GM21786 (cell line): ENCODE measurements around the gene SLC66A1.

Source experiments
- ATAC-seq: cut with Tn5 transposase; IDR thresholded peaks from one replicate; pipeline ENCODE4 v1.9.1; 2021; ENCODE audit not compliant: unreplicated experiment

SLC66A1 gene

DNA sequence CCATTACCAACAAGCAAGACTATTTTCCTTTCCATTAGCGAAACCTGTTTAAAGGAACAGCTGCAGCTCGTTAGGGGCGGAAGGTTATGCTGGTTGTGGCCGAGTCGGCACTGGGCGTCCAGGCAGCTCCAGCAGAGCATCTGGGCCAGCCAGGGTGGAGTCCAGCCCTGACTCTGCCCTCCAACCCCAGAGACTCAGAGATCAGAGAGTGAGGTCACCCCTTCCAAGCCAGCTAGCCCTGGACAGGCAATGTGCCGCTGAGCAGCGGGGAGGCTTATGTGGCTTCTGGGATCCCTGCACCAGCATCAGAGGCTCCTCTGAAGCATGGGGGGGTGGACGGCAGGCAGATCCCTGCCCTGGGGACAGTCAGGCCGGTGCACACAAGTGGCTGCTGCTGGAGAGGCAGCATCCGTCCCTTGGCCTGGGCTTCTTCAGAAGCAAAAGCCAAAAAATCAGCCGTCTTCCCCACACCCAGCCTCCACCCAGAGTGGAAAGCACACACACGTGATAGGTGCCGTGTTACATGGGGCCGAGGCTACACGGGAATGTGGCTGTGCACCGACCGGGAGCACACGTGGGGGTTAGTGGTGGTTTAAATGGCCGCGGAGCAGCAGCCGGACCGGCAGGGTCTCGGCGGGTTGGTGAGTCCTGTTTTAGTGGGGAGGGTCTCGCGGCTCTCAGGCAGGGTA lies 30.1 kb downstream of the SLC66A1 start:
- no peak for ATAC-seq

DNA sequence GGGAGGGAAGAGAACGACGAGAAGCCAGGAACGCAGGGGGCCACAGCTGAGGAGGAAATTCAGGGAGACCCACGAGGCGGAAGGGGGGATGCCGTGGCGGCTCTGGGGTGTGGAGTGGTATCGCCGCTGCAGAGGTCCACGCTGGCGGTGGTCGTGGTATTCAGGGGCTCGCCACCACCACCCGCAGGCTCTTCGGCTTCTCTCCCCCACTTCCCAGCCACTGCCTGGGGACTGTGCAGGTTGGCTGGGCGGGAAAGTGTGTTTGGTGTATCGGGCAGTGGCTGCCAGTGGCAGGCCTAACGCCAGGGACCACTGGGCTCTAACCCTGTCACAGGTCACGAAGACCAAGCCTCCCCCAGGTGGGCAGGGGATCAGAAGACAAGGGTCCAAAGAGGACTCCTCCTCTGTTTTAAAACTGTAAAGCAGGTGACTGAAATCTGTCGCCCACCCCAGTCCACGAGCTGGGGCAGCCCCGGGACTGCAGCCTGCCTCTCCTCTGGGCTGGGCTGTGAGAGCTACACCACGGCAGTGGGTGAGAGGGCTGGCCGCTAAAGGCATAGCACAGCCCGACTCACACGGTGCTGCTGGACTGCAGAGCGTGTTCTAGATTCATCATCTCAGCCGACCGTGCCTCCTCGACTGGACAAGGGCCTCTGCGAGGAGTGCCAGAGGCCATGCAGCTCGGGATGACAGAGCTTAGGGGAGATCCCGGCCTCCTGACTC lies 30.9 kb downstream of the SLC66A1 start:
- ATAC-seq: no peak

DNA sequence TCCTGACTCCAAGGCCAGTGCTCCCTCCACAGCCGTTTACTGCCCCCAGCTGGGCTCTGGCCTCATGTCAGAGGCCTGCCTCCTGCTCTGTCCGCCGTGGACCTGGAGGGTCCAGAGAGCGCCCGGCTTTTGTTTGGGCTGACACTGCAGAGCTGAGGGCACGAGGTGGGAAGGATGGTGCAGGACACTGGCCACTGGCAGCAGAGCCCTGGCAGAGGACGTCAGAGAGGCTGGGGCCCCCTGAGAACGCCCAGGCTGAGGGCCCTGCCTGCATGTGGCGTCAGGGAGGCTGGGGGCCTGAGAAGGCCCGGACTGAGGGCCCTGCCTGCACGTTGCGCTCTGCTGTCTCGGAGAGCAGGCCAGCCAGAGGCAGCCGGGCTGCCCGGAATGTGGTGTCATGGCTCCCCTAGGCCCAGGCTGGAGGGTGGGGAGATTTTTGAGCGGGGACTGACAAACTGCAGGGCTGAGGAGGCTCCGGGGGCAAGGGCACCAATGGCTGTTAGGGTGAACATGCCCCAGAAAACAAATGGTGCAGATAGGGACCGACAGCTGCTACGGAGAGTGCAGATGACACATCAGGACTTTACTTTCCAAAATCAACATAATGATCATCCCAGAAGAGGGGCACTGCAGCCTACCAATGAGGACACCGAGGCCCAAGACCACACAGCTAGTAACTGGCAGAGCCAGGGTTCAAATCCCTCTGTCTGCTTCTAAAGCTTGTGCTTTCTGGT lies 31.7 kb downstream of the SLC66A1 start:
- no peak for ATAC-seq

DNA sequence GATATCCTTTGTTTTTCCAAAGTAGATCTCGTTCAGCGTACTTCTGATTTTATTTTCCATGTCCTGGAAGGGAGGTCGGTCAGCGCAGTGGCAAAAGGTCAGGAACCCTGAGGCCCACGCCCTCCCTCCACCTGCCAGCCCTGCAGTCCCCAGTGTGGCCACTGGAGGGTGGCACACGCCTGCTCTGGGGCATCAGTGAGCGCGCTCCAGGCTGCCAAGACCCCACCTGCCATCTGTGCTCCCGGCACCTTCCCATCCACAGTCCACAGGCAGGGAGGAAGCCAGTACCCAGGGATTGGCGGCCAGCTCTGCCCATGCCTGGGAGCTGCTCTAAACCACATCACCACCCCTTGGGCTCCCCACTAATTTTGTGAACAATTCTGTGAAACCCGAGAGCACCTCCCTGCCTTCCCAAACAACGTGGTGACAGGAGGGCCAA lies 32.3 kb downstream of the SLC66A1 start:
- no peak for ATAC-seq

DNA sequence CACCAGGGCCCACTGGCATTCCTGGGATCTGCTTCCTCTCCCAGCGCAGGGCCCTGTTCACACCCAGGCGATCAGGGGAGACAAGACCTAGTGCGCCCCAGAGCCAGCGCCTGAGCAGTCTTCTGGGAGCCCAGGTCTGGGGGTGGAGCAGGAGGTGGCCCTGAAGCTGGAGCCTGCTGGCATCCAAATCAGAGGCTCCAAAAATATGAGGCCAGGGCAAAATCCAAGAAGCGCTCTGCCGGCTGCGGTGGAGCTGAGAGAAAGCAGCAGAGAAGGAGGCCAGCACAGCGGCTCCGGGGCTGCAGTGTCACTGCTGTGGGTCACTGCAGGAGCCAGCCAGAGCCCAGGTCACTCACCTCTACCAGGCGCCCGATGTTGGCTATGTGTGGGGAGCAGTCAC lies 32.7 kb downstream of the SLC66A1 start:
- no peak for ATAC-seq

DNA sequence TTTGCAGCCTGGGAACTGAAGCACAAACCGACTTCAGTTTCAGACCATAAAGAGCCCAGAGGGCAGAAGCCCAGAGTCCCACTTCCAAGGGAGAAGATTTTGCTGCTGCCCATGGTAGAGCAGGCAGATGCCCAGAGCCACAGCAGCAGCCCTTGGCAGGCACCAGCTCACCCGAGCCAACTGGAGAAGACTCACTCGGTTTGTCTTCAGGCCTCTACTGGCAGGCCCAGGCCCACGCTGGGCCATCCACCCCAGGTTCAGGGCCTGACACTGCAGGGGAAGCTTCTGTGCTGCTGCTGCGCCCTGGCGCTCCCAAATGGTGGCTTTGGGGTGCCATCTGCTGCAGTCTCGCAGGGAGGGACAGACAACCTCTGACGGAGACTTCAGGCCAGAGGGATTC lies 33.3 kb downstream of the SLC66A1 start:
- ATAC-seq: no peak

DNA sequence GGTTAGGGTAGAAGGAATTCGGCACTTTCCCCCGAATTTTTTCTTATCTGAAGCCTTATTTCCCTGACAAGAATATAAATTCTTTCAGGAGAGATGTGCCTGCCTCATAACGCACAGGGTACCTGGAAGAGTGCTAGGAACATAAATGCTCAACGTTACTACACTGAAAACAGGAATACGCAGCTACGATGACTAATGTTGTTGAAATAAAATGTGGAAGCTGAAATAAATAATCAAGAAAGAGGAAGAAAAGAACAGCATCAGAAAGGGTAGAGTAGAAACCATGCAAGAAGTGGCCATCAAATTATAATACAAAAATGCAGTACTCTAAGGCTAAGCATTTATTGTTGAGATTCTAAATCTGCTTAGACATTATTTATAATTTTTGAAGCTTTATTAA lies 33.9 kb downstream of the SLC66A1 start:
- no peak for ATAC-seq

DNA sequence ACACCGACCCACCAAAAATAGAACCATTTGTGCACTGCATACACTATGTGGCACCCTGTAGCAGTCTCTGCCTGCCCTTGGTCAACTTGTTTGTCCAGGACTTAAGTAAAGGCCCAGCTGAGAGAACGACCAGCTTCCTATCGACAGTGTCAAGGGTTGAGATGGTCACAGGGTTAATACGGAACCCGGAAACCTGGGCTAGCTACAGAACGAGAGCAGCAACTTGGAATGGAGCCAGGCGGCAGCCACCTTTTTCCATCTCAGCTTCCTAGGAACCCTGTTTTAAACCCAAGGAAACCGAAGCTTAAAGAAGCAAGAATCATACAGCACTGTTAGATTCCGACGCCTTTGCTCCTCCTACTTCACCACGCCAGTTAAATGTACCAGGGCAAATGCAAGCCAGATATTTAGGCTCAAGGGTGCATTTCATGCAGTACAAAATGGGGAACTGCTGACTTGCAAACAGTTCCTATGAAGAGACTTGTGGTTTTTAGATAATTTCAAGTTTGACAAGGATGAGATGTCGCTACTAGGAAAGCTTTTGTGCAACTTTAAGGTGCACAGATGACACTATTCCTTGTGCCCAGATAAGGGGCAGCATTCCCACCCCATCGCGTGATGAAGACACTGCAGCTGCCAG lies 35.5 kb downstream of the SLC66A1 start:
- no peak for ATAC-seq

DNA sequence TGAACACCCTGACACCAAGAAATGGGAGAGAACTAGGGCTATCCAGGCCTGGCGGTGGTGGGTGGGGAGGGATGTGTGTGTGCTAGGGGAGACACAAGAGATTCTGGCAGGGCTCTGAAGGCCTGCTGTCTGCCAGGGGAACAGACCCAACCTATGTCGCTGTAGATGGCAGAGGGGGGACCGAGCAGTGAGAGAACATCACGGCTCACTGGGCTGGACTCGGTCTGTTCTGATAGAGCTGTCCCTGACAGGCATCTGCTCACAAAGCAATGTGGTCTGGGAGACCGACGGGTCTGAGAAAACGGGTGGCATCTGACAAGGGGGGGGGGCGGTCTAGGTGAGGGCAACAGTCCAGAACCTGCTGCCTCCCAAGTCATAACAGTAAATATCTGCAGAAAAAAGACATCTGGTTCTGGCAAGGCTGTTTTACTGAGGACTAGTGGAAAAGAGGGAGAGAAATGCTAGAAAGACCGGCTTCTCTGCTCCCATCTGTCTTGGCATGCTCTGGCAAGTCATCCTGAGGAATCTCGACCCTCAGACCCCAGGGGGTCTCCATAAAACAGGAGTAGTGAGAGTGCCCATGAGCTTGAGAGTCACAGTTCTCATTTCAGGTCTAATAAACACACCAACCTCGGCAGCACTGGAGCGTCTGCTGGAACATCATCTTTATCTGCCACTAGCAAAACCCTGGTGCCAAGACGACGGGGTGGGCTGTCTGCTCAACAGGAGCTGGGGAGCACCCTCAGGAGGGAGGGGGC lies 36.5 kb downstream of the SLC66A1 start:
- ATAC-seq: no peak

DNA sequence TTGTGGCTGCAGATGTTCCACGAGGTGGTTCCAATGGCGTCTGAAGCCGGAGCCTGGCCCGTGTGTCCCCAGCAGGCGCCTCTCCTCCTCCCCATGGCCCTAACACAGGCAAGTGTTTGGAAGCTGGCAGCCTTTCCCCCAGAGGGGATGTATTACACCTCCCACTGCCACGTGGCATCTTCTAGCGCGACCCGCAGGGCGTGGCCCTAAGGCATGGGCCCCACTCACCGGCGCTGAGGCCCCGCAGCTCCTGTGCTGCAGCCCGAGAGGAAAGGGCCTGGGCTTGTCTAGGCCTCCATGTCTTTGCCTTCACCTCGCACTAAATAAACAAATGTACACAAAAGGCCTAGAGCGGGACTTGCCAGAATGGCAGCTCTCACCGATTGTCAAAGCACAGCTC lies 37.9 kb downstream of the SLC66A1 start:
- no peak for ATAC-seq

DNA sequence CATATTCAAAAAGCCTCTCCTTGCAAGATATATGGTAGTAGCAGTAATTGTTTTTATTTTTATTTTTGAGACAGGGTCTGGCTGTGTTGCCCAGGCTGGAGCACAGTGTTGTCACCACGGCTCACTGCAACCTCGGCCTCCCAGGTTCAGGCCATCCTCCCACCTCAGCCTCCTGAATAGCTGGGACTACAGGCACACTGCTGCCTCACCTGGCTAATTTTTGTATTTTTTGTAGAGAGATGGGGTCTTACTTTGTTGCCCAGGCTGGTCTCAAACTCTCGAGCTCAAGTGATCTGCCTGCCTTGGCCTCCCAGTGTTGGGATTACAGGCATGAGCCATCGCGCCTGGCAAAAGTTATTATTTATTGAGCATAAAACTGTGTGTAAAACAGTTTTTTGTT lies 38.4 kb downstream of the SLC66A1 start:
- no peak for ATAC-seq

DNA sequence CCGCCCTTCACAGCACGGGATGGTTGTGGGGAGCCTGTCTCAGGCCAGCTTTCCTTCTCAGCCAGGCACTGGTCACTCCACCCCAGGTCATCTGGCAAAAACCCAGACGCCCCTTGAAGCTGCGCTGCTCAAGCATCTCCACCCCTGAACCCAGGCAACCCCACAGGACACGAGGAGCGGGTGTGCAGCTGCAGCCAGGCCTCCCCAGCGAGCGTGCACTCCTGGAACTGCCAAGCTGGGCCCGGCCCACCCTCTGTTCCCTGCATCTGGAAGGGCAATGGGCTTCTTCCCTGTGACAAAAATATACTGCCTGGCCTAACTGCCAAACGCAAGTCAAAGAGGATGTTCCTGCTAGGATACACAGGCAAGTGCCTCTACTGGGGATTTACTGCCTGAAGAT lies 39.7 kb downstream of the SLC66A1 start:
- no peak for ATAC-seq

DNA sequence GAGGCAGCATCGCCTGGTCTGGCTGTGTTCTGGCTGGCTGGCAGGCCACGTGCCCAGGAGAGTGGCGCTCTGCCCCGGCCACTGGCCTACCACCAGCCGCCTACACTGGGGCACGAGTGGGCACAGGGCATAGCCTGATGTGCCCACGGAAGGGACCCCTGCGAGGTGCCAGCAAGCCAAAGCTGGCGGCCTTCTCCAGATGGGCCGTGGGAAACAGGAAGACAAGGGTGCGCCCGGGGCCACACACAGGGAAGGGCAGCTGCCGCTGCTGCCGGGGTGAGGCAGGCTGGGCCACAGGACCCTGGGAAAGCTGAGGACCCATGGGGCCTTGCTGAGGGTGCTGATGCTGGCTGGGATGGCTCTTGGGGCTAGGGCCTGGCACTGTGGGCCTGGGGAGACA lies 40.7 kb downstream of the SLC66A1 start:
- no peak for ATAC-seq

DNA sequence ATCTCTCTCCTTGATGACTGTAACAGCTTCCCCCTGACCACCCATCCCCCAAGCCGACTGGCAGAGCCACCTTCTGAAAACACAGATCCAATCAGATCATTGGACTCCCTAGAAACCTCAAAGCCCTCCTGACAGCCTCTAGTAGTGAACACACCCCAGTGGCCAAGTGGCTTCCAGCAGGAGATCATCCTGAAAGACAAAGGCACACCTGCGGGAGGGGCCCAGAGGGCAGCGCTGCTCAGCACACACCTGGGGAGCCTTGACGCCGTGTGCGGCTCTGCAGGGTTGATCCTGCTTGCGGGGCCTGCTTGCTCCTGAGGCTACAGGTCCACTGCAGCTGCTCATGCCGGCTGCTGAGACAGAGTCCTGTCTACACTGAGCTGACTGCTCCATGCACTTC lies 41.5 kb downstream of the SLC66A1 start:
- no peak for ATAC-seq

DNA sequence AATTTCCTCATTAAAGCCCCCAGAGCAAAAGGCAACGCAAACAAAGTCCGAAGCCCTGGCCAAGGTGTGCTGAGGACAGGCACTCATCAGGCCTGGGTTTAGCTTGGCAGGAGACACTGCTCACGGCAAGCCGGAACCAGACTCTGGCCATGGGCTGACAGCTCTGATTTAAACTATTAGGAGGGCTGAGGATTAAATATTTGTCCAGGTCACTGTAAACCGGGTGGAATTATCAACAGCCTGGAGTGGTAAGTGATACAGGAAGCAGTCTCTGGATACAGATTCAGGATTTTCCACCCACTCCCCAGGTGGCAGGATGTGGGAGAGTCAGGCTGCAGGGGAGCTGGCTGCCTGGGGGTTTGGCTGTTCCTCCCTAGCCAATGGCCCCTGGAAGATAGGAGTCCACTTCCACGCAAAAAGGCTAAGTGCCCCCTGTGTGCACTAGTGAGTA lies 42.4 kb downstream of the SLC66A1 start:
- ATAC-seq: no peak

DNA sequence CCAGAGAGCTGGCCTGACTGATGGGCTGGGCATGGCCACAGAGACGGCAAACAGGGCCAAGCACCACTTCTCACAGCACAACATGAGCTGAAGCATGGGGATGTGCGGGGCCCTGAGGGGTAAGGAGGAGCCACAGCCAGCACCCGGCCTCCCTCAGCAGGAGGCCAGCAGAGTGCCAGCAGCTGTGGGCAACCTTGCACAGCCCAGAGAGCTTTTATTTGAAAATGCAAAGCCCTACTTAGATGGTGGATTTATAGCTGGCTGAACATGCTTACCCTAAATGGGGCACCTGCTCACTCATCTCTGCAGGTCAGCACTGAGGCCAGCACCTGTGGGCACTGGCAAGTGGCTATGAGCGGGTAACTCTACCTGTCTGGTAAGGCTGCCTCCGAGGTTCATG lies 44.1 kb downstream of the SLC66A1 start:
- ATAC-seq: no peak

DNA sequence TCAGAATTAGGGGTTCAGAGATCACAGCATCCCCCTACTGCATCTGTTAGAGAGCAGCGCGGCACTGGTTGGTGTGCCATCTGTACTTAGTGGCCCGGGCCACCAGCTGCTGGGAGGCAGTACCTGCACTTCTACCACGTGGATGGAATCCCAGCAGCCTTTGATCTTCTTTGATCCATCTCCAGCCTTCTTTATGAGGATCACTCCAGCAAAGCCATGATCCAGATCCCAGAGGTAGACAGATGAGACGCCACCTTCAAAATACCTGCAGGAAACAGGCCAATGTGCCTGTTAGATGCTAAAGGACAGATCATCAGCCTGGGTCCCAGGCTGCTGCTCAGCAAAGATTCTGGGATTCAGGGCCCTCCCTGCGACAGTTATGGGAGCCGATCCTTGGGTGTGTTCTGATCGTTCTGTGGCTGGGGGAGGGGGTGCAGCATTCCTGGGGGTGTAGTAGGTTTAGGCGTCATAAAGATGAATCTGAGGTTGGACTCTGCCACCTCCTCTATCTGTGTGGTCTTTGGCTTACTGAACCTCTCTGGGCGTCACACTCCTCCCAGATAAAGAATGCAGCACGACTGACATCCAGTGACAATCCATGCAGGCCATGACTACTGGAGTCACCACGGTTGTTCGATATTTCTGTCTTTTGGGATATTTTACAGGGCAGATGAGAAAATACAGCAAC lies 45.3 kb downstream of the SLC66A1 start:
- no peak for ATAC-seq

DNA sequence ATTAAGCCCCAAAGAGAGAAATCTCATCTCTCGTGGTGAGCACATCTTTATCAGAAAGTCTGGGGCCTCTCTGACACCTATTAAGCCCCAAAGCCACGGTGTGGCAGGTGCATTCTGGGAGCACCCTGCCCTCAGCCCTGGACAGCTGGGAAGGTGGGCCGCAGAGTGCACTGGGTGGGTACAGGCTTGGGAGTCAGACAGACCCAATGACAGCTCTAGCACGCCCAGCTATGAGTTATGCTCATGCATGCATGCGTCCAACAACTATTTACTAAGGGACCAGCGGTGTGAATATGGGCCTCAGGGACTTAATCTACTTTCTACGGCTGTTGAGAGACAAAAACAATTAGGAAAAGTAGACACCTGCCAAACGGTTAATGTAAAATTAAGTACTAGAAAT lies 46.6 kb downstream of the SLC66A1 start:
- ATAC-seq: no peak

DNA sequence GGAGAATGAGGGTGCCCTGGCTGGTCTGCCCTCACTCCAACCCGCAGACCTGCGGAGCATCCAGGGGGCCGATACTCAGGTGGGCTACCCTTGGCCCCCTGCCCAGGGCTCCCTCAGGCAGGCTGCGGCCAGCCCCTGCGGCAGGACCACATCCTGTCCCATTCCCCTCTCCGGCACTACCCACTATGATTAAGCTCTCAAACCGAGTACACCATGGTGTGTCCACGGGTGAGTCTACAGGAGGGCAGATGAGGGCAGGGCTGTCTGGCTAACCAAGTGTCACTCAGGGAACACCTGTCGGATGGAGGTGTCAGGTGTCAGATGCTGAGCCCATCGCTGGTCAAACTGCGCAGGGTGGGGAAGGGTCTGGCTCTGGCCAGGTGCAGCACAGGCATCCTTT lies 47.2 kb downstream of the SLC66A1 start:
- no peak for ATAC-seq

DNA sequence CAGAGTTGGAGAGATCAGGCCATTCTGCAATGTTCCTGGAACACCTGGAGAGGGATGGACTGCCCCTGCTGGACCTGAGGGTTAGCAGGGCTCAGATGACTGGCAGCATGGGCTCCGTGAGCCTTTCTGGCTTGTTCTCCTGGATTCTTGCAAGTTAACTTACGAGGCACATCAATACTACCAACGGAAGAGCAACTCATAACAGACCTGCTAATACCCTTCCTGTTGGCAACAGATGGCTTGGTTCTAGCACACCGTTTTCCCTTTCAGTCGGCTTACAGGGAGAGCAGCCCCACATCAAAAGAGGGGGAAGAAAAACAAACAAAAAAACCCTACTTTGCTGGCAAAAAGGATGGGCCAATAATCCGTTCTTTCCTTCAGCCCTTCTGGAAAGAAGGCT lies 47.9 kb downstream of the SLC66A1 start:
- ATAC-seq: no peak
